Measurements from ENCODE around the gene SCN4B.

SCN4B gene

GRCh38 chr11:118151431-118151830, 1.2 kb downstream of the SCN4B start:
- no peak for DNase-seq

- no peak for DNase-seq
These were observed 3.1 kb downstream of the SCN4B start for GRCh38 chr11:118149493-118149892.

GRCh38 chr11:118148856-118149255, 3.8 kb downstream of the SCN4B start:
- no peak for DNase-seq

- DNase-seq = no peak
These were observed 4.4 kb downstream of the SCN4B start for GRCh38 chr11:118148240-118148639.

- no peak for DNase-seq
These were observed 5.1 kb downstream of the SCN4B start for GRCh38 chr11:118147502-118147901.

GRCh38 chr11:118146554-118146953, 6.1 kb downstream of the SCN4B start:
- DNase-seq = no peak

GRCh38 chr11:118145285-118146227, 7.1 kb downstream of the SCN4B start:
- DNase-seq = peak; percentile 69 to 86 (median 80)

GRCh38 chr11:118144301-118145268, 8.0 kb downstream of the SCN4B start:
- DNase-seq = no peak

- DNase-seq = no peak
These were observed 8.9 kb downstream of the SCN4B start for GRCh38 chr11:118143661-118144185.

- no peak for DNase-seq
These were observed 9.8 kb downstream of the SCN4B start for GRCh38 chr11:118142809-118143208.

- no peak for DNase-seq
These were observed 10.5 kb downstream of the SCN4B start for GRCh38 chr11:118142081-118142480.

- no peak for DNase-seq
These were observed 13.0 kb downstream of the SCN4B start for GRCh38 chr11:118139578-118139977.

GRCh38 chr11:118138839-118139420, 13.7 kb downstream of the SCN4B start:
- no peak for DNase-seq

- DNase-seq = no peak
These were observed 15.8 kb downstream of the SCN4B start for GRCh38 chr11:118136801-118137200.

GRCh38 chr11:118136341-118136740, 16.3 kb downstream of the SCN4B start:
- no peak for DNase-seq

GRCh38 chr11:118135796-118136165, 16.8 kb downstream of the SCN4B start:
- DNase-seq = no peak

GRCh38 chr11:118135051-118135795, 17.4 kb downstream of the SCN4B start:
- no peak for DNase-seq

GRCh38 chr11:118133816-118134215, 18.8 kb downstream of the SCN4B start:
- no peak for DNase-seq

- no peak for DNase-seq
These were observed 20.1 kb downstream of the SCN4B start for GRCh38 chr11:118132385-118133151.

- no peak for DNase-seq
These were observed 23.0 kb downstream of the SCN4B start for GRCh38 chr11:118129471-118130172.
